ENCODE data around the gene CLCF1. TPM values are rescaled to one million over a fixed set of nuclear protein-coding genes. Genes with fewer than 3 reads are reported as not detected.

CLCF1 gene
- total and polyA plus RNA-seq, 2 of the 13 experiments (the other 11 are each of a cell fraction or from before 2014, with no cell fraction given) = 0.49 to 0.78 TPM

- 0 out of 2 replicates have a peak, but pooled peaks have one; percentile 23 for TF ChIP-seq ELK4 (CRISPR knock-in tag; IDR thresholded peaks at IDR 0.05; ENCODE audit: borderline replicate concordance)
- TF ChIP-seq ZNF687 (CRISPR knock-in tag; IDR thresholded peaks at IDR 0.05) = peak; percentile 90
- peak; percentile 62; the same call in 1 of the 2 replicates for TF ChIP-seq ZNF501 (CRISPR knock-in tag; IDR thresholded peaks at IDR 0.05)
- 0 out of 2 replicates have a peak, but pooled peaks have one; percentile 6 for TF ChIP-seq KLF12 (CRISPR knock-in tag; IDR thresholded peaks at IDR 0.05; ENCODE audit: borderline replicate concordance)
- TF ChIP-seq, protein P1, sequence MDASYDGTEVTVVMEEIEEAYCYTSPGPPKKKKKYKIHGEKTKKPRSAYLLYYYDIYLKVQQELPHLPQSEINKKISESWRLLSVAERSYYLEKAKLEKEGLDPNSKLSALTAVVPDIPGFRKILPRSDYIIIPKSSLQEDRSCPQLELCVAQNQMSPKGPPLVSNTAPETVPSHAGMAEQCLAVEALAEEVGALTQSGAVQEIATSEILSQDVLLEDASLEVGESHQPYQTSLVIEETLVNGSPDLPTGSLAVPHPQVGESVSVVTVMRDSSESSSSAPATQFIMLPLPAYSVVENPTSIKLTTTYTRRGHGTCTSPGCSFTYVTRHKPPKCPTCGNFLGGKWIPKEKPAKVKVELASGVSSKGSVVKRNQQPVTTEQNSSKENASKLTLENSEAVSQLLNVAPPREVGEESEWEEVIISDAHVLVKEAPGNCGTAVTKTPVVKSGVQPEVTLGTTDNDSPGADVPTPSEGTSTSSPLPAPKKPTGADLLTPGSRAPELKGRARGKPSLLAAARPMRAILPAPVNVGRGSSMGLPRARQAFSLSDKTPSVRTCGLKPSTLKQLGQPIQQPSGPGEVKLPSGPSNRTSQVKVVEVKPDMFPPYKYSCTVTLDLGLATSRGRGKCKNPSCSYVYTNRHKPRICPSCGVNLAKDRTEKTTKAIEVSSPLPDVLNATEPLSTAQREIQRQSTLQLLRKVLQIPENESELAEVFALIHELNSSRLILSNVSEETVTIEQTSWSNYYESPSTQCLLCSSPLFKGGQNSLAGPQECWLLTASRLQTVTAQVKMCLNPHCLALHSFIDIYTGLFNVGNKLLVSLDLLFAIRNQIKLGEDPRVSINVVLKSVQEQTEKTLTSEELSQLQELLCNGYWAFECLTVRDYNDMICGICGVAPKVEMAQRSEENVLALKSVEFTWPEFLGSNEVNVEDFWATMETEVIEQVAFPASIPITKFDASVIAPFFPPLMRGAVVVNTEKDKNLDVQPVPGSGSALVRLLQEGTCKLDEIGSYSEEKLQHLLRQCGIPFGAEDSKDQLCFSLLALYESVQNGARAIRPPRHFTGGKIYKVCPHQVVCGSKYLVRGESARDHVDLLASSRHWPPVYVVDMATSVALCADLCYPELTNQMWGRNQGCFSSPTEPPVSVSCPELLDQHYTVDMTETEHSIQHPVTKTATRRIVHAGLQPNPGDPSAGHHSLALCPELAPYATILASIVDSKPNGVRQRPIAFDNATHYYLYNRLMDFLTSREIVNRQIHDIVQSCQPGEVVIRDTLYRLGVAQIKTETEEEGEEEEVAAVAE (CRISPR knock-in tag; IDR thresholded peaks at IDR 0.05; ENCODE audit: borderline replicate concordance) = 0 out of 2 replicates have a peak, but pooled peaks have one; percentile 1
- peak; percentile 82; the same call in 1 of the 2 replicates for TF ChIP-seq PAX8 (CRISPR knock-in tag; IDR thresholded peaks at IDR 0.05; ENCODE audit: borderline replicate concordance)
- TF ChIP-seq HOXA5 (CRISPR knock-in tag; IDR thresholded peaks at IDR 0.05) = 0 out of 2 replicates have a peak, but pooled peaks have one; percentile 32
- TF ChIP-seq ZNF124 (CRISPR knock-in tag; IDR thresholded peaks at IDR 0.05) = no peak
- TF ChIP-seq, protein P2, sequence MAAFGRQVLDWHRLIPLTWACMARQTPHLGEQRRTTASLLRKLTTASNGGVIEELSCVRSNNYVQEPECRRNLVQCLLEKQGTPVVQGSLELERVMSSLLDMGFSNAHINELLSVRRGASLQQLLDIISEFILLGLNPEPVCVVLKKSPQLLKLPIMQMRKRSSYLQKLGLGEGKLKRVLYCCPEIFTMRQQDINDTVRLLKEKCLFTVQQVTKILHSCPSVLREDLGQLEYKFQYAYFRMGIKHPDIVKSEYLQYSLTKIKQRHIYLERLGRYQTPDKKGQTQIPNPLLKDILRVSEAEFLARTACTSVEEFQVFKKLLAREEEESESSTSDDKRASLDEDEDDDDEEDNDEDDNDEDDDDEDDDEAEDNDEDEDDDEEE (CRISPR knock-in tag; IDR thresholded peaks at IDR 0.05) = 0 out of 2 replicates have a peak, but pooled peaks have one; percentile 65
- no peak for TF ChIP-seq ZNF891 (CRISPR knock-in tag; IDR thresholded peaks at IDR 0.05)
- no peak for TF ChIP-seq ZBTB44 (CRISPR knock-in tag; IDR thresholded peaks at IDR 0.05)
- no peak for TF ChIP-seq CREB3 (CRISPR knock-in tag; IDR thresholded peaks at IDR 0.05)
- TF ChIP-seq RAD51 (IDR thresholded peaks at IDR 0.05; ENCODE audit: borderline replicate concordance) = no peak
Observed at GRCh38 chr11:67317888-67318555, 55.4 kb downstream of the CLCF1 start (continued).

All from HepG2 (cell line).